ENCODE results near the gene AGBL3.

DNA sequence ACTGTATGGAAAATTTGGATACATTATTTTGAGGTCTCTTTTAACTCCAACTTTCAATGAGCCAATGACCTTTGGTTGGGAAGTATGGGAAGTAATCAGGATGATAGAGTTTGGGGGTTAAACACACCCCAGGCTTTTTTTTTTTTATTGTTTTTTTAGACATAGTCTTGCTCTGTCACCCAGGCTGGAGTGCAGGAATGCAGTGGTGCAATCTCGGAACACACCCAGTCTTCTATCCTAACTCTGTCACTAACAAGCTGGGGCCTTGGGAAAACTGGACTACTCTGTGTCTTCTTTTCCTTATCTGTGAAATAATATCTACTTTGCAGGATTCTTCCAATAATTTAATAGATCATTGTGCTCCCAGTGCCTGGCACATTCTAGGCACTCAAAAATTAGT is 37.6 kb upstream of the AGBL3 start:
- TF ChIP-seq, protein P1, sequence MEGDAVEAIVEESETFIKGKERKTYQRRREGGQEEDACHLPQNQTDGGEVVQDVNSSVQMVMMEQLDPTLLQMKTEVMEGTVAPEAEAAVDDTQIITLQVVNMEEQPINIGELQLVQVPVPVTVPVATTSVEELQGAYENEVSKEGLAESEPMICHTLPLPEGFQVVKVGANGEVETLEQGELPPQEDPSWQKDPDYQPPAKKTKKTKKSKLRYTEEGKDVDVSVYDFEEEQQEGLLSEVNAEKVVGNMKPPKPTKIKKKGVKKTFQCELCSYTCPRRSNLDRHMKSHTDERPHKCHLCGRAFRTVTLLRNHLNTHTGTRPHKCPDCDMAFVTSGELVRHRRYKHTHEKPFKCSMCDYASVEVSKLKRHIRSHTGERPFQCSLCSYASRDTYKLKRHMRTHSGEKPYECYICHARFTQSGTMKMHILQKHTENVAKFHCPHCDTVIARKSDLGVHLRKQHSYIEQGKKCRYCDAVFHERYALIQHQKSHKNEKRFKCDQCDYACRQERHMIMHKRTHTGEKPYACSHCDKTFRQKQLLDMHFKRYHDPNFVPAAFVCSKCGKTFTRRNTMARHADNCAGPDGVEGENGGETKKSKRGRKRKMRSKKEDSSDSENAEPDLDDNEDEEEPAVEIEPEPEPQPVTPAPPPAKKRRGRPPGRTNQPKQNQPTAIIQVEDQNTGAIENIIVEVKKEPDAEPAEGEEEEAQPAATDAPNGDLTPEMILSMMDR (IDR thresholded peaks at IDR 0.05; ENCODE audit: low read depth, low read length, poor library complexity, severe bottlenecking), result no peak
- no peak for TF ChIP-seq EZH2phosphoT487 (IDR thresholded peaks at IDR 0.05; ENCODE audit: borderline replicate concordance, low read length)

Data from DOHH2 (cell line).